ENCODE measurements around the gene MAP4.

The MAP4 gene

DNA sequence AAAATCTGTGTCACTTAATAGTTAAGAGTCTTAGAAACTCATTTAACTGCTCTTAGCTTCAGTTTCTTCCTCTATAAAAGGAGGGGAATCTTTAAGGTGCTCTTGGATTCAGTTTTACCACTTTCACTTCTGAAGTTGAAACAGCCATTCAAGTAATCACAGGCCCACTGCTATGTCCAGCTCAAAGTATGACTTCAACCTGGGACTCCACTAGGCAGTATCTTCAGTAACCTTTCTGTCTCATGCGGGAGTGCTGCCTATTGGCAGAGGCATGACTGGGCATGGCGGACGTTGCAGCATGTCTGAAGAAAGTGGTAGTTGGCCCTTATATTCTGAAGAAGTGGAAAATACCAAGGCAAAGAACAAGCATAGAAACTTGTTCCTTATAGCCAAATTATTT, 121.0 kb downstream of the MAP4 start (continued):
- no peak for TF ChIP-seq ZBTB17 (tag by site-specific recombination; IDR thresholded peaks at IDR 0.05)

GRCh38 chr3:47892286-47893040, 123.8 kb downstream of the MAP4 start:
- ChIA-PET POLR2A (interaction anchor here (1.4 kb wide), 1 partner anchor 197 kb away, joined by 3 read pairs; no protein-coding TSS in a partner anchor), CTCF (interaction anchor here (0.6 to 1.1 kb wide), 2 partner anchors 55 to 92 kb away, joined by 3 to 5 read pairs; no protein-coding TSS in a partner anchor)

DNA sequence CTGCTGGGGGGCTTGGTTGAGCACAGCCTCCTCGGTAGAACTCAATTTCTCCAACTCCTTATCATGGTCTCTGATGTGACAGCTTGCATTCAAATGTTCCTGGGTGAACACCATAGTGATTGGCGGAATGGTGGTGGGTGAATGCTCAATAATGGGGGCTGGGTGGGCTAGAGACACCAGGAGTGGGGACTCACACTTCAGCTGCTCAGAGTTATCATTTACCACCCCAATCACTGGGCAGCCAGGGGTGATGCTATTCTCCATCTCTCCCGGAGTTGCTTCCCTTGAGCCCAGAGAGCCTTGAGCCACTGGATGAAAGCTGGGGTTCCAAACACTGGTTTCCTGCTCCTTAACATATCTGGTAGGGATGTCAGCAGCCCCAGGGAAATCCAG, 124.6 kb downstream of the MAP4 start:
- ChIA-PET POLR2A (interaction anchor here (1.4 kb wide), 1 partner anchor 198 kb away, joined by 3 read pairs; no protein-coding TSS in a partner anchor), CTCF (interaction anchor here (0.6 to 1.7 kb wide), 2 partner anchors 54 to 93 kb away, joined by 3 to 4 read pairs; no protein-coding TSS in a partner anchor)
- H3K36me3 ChIP-seq (ENCODE audit: control insufficient read depth in 2 of 2, insufficient read depth in 1 of 2, low read length in 2 of 2): peaks cover 0 to 33% of the 10 kb centered on the region in 2 experiments; a peak in 1 of 3 replicates
- H3K27ac ChIP-seq (ENCODE audit: extremely low read depth, low read depth, low read length): no peak overlapping the region
- no peak overlapping the region for H3K4me3 ChIP-seq (ENCODE audit: low read depth, low read length)
- no peak for TF ChIP-seq ZFP41 (tag by site-specific recombination; IDR thresholded peaks at IDR 0.05; ENCODE audit: borderline replicate concordance)
- TF ChIP-seq ZNF596 (tag by site-specific recombination; IDR thresholded peaks at IDR 0.05): no peak
- TF ChIP-seq ZNF514 (tag by site-specific recombination; IDR thresholded peaks at IDR 0.05): no peak
- TF ChIP-seq, protein P1, sequence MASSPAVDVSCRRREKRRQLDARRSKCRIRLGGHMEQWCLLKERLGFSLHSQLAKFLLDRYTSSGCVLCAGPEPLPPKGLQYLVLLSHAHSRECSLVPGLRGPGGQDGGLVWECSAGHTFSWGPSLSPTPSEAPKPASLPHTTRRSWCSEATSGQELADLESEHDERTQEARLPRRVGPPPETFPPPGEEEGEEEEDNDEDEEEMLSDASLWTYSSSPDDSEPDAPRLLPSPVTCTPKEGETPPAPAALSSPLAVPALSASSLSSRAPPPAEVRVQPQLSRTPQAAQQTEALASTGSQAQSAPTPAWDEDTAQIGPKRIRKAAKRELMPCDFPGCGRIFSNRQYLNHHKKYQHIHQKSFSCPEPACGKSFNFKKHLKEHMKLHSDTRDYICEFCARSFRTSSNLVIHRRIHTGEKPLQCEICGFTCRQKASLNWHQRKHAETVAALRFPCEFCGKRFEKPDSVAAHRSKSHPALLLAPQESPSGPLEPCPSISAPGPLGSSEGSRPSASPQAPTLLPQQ (tag by site-specific recombination; IDR thresholded peaks at IDR 0.05): no peak
- TF ChIP-seq ZBTB20 (tag by site-specific recombination; IDR thresholded peaks at IDR 0.05): no peak
- TF ChIP-seq ZFP69B (tag by site-specific recombination; IDR thresholded peaks at IDR 0.05): no peak
- TF ChIP-seq ZNF555 (tag by site-specific recombination; conservative IDR thresholded peaks at IDR 0.05): no peak
- TF ChIP-seq ZNF311 (tag by site-specific recombination; IDR thresholded peaks at IDR 0.05; ENCODE audit: borderline replicate concordance): no peak
- no peak for TF ChIP-seq GLI4 (tag by site-specific recombination; IDR thresholded peaks at IDR 0.05)
- TF ChIP-seq, protein P2, sequence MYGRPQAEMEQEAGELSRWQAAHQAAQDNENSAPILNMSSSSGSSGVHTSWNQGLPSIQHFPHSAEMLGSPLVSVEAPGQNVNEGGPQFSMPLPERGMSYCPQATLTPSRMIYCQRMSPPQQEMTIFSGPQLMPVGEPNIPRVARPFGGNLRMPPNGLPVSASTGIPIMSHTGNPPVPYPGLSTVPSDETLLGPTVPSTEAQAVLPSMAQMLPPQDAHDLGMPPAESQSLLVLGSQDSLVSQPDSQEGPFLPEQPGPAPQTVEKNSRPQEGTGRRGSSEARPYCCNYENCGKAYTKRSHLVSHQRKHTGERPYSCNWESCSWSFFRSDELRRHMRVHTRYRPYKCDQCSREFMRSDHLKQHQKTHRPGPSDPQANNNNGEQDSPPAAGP (tag by site-specific recombination; IDR thresholded peaks at IDR 0.05): no peak
- TF ChIP-seq ZNF19 (tag by site-specific recombination; IDR thresholded peaks at IDR 0.05; ENCODE audit: low read depth): no peak
- TF ChIP-seq HOXD13 (CRISPR knock-in tag; IDR thresholded peaks at IDR 0.05; ENCODE audit: borderline replicate concordance): no peak
- TF ChIP-seq ZBTB26 (tag by site-specific recombination; optimal IDR thresholded peaks at IDR 0.05): no peak
- TF ChIP-seq SCRT1 (tag by site-specific recombination; IDR thresholded peaks at IDR 0.05; ENCODE audit: borderline replicate concordance): no peak
- TF ChIP-seq, protein P3, sequence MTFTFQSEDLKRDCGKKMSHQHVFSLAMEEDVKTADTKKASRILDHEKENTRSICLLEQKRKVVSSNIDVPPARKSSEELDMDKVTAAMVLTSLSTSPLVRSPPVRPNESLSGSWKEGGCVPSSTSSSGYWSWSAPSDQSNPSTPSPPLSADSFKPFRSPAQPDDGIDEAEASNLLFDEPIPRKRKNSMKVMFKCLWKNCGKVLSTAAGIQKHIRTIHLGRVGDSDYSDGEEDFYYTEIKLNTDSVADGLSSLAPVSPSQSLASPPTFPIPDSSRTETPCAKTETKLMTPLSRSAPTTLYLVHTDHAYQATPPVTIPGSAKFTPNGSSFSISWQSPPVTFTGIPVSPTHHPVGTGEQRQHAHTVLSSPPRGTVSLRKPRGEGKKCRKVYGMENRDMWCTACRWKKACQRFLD (tag by site-specific recombination; IDR thresholded peaks at IDR 0.05): no peak
- TF ChIP-seq PRDM10 (tag by site-specific recombination; IDR thresholded peaks at IDR 0.05): no peak
- TF ChIP-seq ZNF624 (tag by site-specific recombination; IDR thresholded peaks at IDR 0.05): no peak
- no peak for TF ChIP-seq ZNF549 (tag by site-specific recombination; IDR thresholded peaks at IDR 0.05)
- no peak for TF ChIP-seq ZNF510 (tag by site-specific recombination; IDR thresholded peaks at IDR 0.05; ENCODE audit: insufficient replicate concordance)
- no peaks in the 10 kb centered on the region for H3K9me3 ChIP-seq (ENCODE audit: control insufficient read depth, insufficient read depth, low read depth, low read length)
- H3K4me1 ChIP-seq (ENCODE audit: control insufficient read depth, insufficient read depth, low read length): no peaks in the 10 kb centered on the region

More at GRCh38 chr3:47892286-47893040, 123.8 kb downstream of the MAP4 start:
- TF ChIP-seq PRDM1 (tag by site-specific recombination; IDR thresholded peaks at IDR 0.05) (peak; percentile 64; the same call in 1 of the 2 replicates), ZNF544 (tag by site-specific recombination; IDR thresholded peaks at IDR 0.05) (no peak)
- Histone ChIP-seq H3K9me3 (ENCODE audit: control insufficient read depth, insufficient read depth, low read depth, low read length) (no peaks in the 10 kb centered on the region), H3K4me1 (ENCODE audit: control insufficient read depth, insufficient read depth, low read length) (no peaks in the 10 kb centered on the region), H3K4me3 (ENCODE audit: low read depth, low read length) (no peak overlapping the region), H3K36me3 (ENCODE audit: control insufficient read depth in 2 of 2, insufficient read depth in 1 of 2, low read length in 2 of 2) (peaks cover 0 to 33% of the 10 kb centered on the region in 2 experiments; a peak in 1 of 3 replicates), H3K27ac (ENCODE audit: extremely low read depth, low read depth, low read length) (no peak overlapping the region)

Measured in HEK293 (cell line).